CD4-positive, alpha-beta T cell treated with Interleukin-21 for 1 hour (primary cell): ENCODE measurements around the gene PRSS53.
A peak's percentile ranks its signal among the peaks of the same experiment; 100 is the strongest.
"Not testable (repeated sequence)": the region's sequence is repeated elsewhere in the genome, so short reads cannot be mapped to it uniquely, and the experiment has no call there.

Source experiments
- DNase-seq: peaks from one replicate; pipeline ENCODE4 v3.0.0-alpha.2; 2020

The PRSS53 gene

DNA sequence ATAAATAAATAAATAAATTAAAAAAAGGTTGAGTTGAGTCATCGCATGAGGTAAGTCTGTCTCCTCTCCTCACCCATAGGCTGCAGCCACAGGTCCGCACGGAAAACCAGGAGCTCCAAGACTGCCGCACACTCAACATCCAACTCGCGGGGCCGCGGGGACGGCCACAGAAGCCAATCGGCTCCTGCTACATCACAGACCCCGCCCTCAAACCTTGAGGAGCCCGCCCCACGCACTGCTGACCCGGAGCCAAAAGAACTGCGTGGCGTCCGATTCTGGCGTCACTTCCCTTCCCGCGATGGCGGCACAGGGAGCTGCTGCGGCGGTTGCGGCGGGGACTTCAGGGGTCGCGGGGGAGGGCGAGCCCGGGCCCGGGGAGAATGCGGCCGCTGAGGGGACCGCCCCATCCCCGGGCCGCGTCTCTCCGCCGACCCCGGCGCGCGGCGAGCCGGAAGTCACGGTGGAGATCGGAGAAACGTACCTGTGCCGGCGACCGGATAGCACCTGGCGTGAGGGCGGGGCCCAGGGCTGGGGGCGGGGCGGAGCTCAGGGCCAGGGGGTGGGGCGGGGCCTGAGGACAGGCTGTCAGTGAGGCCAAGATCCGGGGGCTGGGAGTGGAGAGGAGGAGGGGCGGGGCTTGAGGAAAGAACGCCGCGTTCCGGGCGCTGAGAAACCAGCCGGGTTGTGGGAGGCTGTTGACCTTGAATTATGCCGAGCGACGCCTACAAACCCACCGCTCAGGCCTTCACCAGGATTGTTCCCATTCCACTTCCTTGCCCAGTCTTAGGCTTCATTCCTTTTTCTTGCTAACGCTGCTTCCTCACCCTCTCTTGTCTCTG lies 28.9 kb upstream of the PRSS53 start, which contains the start of gene KAT8:
KAT8 (plus strand) TSS at position 281 of the 839 bp plus-strand sequence; CDS start at position 299, 18 bp downstream.
- peak; percentile 98 for DNase-seq

DNA sequence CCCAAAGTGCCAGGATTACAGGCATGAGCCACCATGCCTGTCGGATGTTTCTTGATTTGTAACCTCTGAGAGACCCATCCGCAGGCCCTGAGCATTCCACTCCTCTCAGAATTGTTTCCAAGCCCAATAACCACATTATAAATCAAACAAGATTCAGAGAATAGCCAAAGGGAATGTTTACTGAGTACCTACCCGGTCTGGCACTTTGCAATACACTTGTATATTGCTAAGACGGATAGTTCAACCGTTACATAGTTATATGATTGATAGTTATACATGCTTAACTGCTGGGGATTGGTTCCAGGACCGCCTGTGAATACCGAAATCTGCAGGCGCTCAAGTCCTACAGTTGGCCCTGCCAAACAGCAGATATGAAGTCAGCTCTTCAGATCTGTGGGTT lies 25.7 kb upstream of the PRSS53 start:
- DNase-seq = no peak

DNA sequence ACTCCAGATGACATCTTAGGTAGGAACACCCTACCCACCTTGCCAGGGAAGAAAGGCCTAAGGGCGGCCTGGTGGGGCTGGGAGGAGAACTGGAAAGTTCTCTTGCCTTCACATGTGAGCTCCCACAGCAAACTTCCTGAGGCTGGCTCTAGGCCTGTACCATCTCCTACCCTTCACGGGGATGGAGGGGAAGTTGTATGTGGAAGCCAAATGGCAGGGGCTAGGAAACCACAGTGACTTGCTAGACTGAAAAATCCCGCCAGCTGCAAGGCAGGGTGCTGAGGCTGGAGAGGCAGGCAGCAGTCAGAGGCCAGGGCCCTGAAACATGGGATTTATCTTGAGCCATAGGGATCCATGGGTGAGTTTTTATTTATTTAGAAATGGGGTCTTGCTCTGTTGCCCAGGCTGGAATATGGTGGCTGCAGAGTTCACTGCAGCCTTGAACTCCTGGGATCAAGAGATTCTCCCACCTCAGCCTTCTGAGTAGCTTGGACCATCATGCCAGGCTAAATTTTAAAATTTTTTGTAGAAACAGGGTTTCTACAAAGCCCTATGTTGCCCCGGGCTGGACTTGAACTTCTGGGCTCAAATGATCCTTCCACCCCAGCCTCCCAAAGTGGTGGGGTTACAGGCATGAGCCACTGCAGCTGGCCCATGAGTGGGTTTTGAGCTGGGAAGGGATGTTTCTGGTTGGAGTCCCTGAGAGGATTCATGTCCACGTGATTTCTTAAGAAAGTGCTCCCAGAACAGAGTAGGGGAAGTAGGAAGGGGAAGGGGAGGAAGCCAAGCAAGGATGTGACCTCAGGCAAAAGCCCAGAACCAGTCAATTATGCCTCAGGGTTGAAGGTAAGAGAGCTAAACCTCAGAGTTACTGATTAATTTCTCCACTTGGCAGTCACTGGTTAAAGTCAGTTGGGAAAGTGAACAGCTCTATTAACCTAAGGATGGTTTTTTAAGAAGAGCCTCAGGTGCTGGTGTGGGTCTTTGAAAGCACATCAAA lies 24.7 kb upstream of the PRSS53 start:
- DNase-seq = no peak

- DNase-seq = no peak
These were observed 24.0 kb upstream of the PRSS53 start for GRCh38 chr16:31112711-31113110.

DNA sequence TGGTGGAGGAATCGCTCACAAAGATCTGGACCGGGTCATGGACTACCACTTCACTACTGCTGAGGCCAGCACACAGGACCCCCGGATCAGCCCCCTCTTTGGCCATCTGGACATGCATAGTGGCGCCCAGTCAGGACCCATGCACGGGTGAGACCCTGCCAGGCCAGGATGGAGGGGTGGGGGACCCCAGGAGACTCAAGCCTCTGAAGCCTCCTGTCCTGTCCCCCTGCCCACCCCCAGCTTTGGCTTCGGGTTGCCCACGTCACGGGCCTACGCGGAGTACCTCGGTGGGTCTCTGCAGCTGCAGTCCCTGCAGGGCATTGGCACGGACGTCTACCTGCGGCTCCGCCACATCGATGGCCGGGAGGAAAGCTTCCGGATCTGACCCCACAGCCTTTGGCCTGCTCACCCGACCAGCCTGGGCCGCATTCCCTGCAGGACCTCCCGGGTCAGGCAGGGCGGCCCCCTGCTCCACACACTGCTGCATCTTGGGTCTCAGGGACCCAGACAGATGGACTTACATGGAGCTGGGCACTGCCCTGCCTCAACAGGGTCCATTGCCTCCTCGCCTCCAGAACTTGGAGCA lies 23.2 kb upstream of the PRSS53 start:
- no peak for DNase-seq

DNA sequence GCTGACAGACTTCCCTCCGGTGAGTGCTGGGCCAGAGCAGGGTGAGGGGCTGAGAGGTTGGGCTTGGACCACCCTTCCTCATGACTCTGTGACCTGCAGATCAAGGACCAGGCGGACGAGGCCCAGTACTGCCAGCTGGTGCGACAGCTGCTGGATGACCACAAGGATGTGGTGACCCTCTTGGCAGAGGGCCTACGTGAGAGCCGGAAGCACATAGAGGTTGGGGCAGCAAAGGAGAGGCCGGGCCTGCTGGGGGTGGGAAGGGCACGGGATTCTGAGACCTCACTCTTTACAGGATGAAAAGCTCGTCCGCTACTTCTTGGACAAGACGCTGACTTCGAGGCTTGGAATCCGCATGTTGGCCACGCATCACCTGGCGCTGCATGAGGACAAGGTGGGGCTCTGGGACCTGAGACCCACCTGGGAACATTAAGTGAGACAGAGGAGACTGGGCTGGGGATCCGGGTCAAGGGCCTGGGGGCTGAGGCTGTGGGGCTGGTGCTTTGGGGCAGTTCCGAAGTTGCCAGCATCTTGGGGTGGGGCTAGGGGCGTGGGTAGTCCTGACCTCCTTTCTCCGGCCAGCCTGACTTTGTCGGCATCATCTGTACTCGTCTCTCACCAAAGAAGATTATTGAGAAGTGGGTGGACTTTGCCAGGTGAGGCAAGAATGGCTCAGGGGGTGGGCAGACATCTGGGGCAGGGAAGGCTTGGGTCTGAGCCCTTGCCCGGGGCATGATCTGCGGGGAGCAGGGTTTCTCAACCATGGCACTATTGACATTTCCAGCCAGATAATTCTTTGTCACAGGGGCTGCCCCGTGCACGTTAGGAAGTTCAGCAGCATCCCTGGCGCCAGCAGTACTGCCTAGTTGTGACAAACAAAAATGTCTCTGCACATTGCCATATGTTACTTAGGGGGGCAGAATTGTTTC lies 21.6 kb upstream of the PRSS53 start:
- DNase-seq = no peak

- no peak for DNase-seq
These were observed 20.9 kb upstream of the PRSS53 start for GRCh38 chr16:31109622-31110021.

GRCh38 chr16:31108794-31109558 lies 20.2 kb upstream of the PRSS53 start:
- no peak for DNase-seq

GRCh38 chr16:31108035-31108793 lies 19.5 kb upstream of the PRSS53 start, which contains the start of gene BCKDK:
Gene BCKDK, plus strand, starts transcription at chr16:31108386. Its CDS starts 838 bp downstream, at chr16:31109224.
- peak; percentile 64 for DNase-seq

GRCh38 chr16:31107465-31107867 lies 18.7 kb upstream of the PRSS53 start:
- no peak for DNase-seq

DNA sequence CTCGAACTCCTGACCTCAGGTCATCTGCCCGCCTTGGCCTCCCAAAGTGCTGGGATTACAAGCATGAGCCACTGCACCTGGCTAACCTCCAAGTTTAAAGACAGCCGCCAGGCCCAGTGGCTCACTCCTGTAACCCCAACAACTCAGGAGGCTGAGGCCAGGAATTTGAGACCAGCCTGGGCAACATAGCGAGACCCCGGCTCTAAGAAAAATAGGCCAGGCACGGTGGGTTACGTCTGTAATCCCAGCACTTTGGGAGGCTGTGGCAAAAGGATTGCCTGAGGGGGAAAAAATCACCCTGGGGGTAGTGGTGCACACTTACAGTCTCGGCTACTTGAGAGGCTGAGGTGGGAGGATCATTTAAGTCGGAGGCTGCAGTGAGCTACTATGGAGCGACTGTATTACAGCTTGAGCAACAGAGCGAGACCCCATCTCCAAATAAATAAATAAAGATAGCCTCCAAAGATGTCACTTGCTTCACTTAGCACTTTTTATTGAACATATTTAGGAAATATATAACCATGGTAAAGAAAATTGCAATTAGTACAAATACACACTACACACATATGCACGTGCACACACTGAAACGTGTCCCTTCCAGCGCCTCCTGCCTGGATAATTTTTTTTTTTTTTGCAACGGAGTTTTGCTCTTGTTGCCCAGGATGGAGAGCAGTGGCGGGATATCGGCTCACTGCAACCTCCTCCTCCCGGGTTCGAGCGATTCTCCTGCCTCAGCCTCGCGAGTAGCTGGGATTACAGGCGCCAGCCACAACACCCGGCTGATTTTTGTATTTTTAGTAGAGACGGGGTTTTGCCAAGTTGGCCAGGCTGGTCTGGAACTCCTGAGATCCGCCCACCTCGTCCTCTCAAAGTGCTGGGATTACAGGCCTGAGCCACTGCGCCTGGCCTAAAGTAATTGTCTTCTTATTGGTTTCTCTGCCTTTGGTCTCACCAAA lies 18.0 kb upstream of the PRSS53 start:
- DNase-seq = no peak

DNA sequence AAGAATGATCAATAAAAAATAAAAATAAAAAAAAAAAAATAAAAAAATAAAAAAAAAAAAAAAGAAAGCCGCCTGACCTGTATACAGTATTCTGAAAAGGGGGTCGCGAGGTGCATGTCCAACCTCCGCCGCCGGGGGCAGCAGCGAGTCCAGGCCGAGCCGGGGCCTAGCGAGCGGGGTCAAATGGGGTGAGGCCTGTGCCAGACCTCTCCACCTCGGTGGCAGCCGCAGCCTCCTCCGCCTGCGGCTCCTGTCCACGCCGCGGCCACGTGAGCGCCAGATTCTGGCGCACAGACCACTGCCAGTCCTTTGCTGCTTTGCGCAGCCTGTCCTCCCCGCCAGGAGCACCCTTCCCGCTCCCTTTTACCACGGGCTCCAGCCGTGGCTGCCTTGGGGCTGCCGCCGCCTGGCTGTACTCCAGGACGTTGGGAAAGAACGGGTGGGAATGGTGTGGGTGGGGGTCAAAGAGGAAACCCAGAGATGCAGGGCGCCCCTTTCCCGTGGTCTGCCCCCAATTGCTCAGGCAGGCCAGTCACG lies 17.0 kb upstream of the PRSS53 start:
- peak; percentile 85 for DNase-seq

DNA sequence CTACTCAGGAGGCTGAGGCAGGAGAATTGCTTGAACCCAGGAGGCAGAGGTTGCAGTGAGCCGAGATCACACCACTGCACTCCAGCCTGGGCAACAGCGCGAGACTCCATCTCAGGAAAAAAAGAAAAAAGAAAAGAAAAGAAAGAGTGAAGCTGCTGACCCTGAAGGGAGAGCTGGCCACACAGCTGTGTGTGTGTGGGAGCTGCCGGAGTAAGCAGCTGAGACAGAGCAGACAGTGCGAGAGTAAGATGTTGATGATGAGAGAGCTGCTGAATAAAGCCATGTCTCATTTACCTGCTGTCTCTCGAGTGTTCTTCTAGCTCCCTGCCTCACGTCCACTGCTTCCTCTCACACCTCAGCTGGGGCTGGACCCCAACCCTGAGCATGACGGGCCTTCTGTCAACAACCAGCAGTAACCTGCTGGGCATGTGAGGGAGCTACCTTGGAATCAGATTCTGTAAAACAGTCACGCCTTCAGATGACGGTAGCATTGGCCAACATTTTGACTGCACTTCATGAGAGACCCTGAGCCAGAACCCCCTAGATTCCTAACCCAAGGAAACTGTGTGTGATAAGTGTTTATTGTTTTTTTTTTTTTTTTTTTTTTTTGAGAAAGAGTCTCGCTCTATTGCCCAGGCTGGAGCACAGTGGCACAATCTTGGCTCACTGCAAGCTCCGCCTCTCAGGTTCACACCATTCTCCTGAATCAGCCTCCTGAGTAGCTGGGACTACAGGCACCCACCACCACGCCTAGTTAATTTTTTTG lies 12.3 kb upstream of the PRSS53 start:
- not testable (repeated sequence) for DNase-seq

- no peak for DNase-seq
These were observed 11.3 kb upstream of the PRSS53 start for GRCh38 chr16:31099860-31100638.

DNA sequence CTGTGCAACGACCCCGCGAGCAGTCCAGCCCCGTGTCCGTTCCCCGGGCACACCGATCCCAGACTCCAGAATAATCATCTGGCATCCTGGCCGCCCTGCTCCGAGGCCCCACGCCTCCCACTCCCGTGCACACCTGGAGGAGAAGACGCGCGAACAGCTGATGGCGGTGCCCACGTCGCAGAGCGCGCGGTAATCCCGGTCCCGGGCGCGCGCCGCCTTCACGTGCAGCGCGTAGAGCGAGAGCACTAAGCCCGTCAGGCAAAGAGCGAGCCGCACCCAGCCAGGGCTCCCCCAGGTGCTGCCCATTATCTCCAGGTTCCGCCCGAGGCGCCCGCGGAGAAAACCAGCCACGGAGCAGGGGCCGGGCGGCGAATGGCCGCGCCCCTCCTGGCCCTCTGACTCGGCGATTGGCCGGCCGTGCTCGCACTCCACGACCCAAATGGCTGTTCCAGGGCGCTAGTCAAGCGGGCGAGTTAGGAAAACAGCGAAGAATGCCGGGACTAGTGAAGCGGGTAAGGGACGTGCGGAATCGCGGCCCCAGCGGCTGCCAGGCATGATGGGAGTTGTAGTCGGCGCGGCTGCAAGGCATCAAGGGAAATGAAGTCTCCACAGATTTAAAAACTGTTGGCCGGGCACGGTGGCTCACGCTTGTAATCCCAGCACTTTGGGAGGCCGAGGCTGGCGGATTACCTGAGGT lies 5.8 kb upstream of the PRSS53 start, which contains the start of gene VKORC1:
VKORC1 (minus strand) TSS at position 374 of the 697 bp plus-strand sequence; CDS start at position 306, 68 bp downstream.
- peak; percentile 91 for DNase-seq

- no peak for DNase-seq
These were observed 5.3 kb upstream of the PRSS53 start for GRCh38 chr16:31094088-31094423.
